Suprapubic skin (tissue), 4 donors: Measurements from ENCODE around the gene USP6NL.

Experiments used
- EP300 ChIP-seq: sonication (generic); formaldehyde crosslinking; IDR thresholded peaks from one replicate; pipeline ENCODE4 v1.6.1; 2017; ENCODE audit warnings: antibody characterized with exemption
- POLR2AphosphoS5 ChIP-seq, 3 donors: sonication (generic); formaldehyde crosslinking; IDR thresholded peaks; one replicate each; pipeline ENCODE4 v1.6.1; 2017; ENCODE audit warnings: antibody characterized with exemption in 3 of 3
- TF ChIP-seq, protein P1 (sequence below), 2 donors: fragments of 200-600 bp in 1 of 2; fragments of 450-650 bp in 1 of 2; sonication (generic) in 1 of 2; IDR thresholded peaks; one replicate each; pipeline ENCODE4 v1.5.1; 2016 to 2019; ENCODE audit warnings: antibody characterized with exemption in 2 of 2, mild to moderate bottlenecking in 1 of 2, moderate library complexity in 1 of 2

DNA sequence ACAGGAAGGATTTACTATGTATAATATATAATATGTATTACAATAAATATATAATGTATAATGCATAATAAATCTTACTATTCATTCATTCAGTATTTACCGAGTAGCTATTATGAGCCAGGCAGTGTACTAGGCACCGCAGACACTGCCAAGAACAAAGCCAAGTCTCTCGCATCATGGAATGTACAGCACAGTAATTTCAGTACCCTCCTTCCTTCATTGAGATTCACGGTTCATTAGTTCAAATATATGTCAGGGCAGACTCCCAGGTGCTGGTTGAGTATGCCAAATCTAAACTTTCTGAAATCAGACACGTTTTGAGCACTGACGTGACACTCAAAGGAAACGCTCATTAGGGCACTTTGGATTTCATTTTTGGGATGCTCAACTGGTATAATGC is 9.1 kb downstream of the USP6NL start:
- TF ChIP-seq, protein P1, sequence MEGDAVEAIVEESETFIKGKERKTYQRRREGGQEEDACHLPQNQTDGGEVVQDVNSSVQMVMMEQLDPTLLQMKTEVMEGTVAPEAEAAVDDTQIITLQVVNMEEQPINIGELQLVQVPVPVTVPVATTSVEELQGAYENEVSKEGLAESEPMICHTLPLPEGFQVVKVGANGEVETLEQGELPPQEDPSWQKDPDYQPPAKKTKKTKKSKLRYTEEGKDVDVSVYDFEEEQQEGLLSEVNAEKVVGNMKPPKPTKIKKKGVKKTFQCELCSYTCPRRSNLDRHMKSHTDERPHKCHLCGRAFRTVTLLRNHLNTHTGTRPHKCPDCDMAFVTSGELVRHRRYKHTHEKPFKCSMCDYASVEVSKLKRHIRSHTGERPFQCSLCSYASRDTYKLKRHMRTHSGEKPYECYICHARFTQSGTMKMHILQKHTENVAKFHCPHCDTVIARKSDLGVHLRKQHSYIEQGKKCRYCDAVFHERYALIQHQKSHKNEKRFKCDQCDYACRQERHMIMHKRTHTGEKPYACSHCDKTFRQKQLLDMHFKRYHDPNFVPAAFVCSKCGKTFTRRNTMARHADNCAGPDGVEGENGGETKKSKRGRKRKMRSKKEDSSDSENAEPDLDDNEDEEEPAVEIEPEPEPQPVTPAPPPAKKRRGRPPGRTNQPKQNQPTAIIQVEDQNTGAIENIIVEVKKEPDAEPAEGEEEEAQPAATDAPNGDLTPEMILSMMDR (IDR thresholded peaks at IDR 0.05) = no peak
- TF ChIP-seq EP300 (no peak), POLR2AphosphoS5 (IDR thresholded peaks at IDR 0.05) (no peak)
